SK-N-SH (cell line): ENCODE results near the gene PXYLP1. TPM values are rescaled to one million over a fixed set of nuclear protein-coding genes. Genes with fewer than 3 reads are reported as not detected.

Experiments used
- CTCF ChIA-PET: fragments of 300-600, 350-600 bp; formaldehyde crosslinking; extraction: SDS; loops from one replicate; lab custom pipeline; 2021; lab: Yijun Ruan, JAX
- POLR2A ChIA-PET: fragments of 350-600 bp; sonication (Branson Sonifier 250); formaldehyde crosslinking; extraction: SDS; loops from one replicate; lab custom pipeline; 2020; ENCODE audit warnings: antibody characterized with exemption, inconsistent platforms; lab: Yijun Ruan, JAX
- DNase-seq: peaks from one replicate; pipeline ENCODE4 v3.0.0; 2012
- H2AFZ ChIP-seq: fragments of 200-600 bp; sonication (generic); 2 replicates; pipeline ENCODE4 v1.8.1; 2016; ENCODE audit warnings: antibody characterized with exemption, mild to moderate bottlenecking, low read depth
- H3F3A ChIP-seq: fragments of 200-600 bp; sonication (generic); replicated peaks from 2 replicates; pipeline ENCODE3; 2016; ENCODE audit warnings: antibody characterized with exemption, mild to moderate bottlenecking; ENCODE audit not compliant: insufficient read depth
- H3K27ac ChIP-seq, 2 experiments: fragments of 200-500 bp in 1 of 2; fragments of 200-600 bp in 1 of 2; sonication (Bioruptor generic) in 1 of 2; sonication (generic), shearing (Covaris generic) in 1 of 2; 2 replicates each; pipeline versions ENCODE4 v1.5.1 to v1.6.1; 2014 to 2016; ENCODE audit warnings: low read depth in 2 of 2, inconsistent platforms in 1 of 2, low read length in 1 of 2, mild to moderate bottlenecking in 1 of 2, mixed read lengths in 1 of 2
- H3K27me3 ChIP-seq: fragments of 200-600 bp; sonication (generic), shearing (Covaris generic); 2 replicates; pipeline ENCODE4 v1.6.1; 2016; ENCODE audit warnings: mixed run types; ENCODE audit not compliant: insufficient read depth
- H3K36me3 ChIP-seq, 2 experiments: fragments of 200-500 bp in 1 of 2; fragments of 200-600 bp in 1 of 2; sonication (Bioruptor generic) in 1 of 2; sonication (generic) in 1 of 2; replicated peaks in 1 of 2; 2 replicates each; pipeline versions ENCODE3 to v1.5.1; 2014 to 2016; ENCODE audit warnings: low read length in 1 of 2, mild to moderate bottlenecking in 1 of 2; ENCODE audit not compliant: insufficient read depth in 2 of 2, control insufficient read depth in 1 of 2
- H3K4me1 ChIP-seq, 2 experiments: fragments of 200-500 bp in 1 of 2; fragments of 200-600 bp in 1 of 2; sonication (Bioruptor generic) in 1 of 2; sonication (generic), shearing (Covaris generic) in 1 of 2; 2 replicates each; pipeline versions ENCODE4 v1.5.1 to v1.6.1; 2014 to 2016; ENCODE audit warnings: low read depth in 1 of 2, low read length in 1 of 2, mixed run types in 1 of 2; ENCODE audit not compliant: insufficient read depth in 2 of 2, control insufficient read depth in 1 of 2
- H3K4me2 ChIP-seq: fragments of 200-600 bp; sonication (generic), shearing (Covaris generic); 2 replicates; pipeline ENCODE4 v1.6.1; 2017; ENCODE audit warnings: mixed run types
- H3K4me3 ChIP-seq, 2 experiments: fragments of 200-500 bp in 1 of 2; fragments of 200-600 bp in 1 of 2; sonication (Bioruptor generic) in 1 of 2; sonication (generic), shearing (Covaris generic) in 1 of 2; 2 replicates each; pipeline versions ENCODE4 v1.5.1 to v1.8.1; 2014 to 2016; ENCODE audit warnings: low read depth in 2 of 2, inconsistent platforms in 1 of 2, low read length in 1 of 2, mild to moderate bottlenecking in 1 of 2, mixed read lengths in 1 of 2, moderate library complexity in 1 of 2
- H3K79me2 ChIP-seq: fragments of 200-600 bp; sonication (generic); 2 replicates; pipeline ENCODE4 v1.8.1; 2017; ENCODE audit warnings: mild to moderate bottlenecking; ENCODE audit not compliant: insufficient read depth
- H3K9ac ChIP-seq: fragments of 200-600 bp; sonication (generic); 2 replicates; pipeline ENCODE4 v1.6.1; 2017; ENCODE audit warnings: mixed run types
- H3K9me2 ChIP-seq: fragments of 200-600 bp; sonication (generic); 2 replicates; pipeline ENCODE4 v1.6.1; 2017; ENCODE audit warnings: mixed run types
- H3K9me3 ChIP-seq: fragments of 200-600 bp; sonication (generic); 2 replicates; pipeline ENCODE4 v1.6.1; 2017; ENCODE audit warnings: mixed run types, mild to moderate bottlenecking, moderate library complexity
- H4K20me1 ChIP-seq: fragments of 200-600 bp; sonication (generic); 2 replicates; pipeline ENCODE4 v1.6.1; 2017; ENCODE audit warnings: mild to moderate bottlenecking, mixed run types; ENCODE audit not compliant: insufficient read depth
- EZH2phosphoT487 ChIP-seq: fragments of 200-600 bp; sonication (generic); IDR thresholded peaks from 2 replicates; pipeline ENCODE4 v1.6.1; 2017; ENCODE audit warnings: low read depth, mixed run types, mild to moderate bottlenecking, antibody characterized with exemption, moderate library complexity, borderline replicate concordance
- FOSL2 ChIP-seq: IDR thresholded peaks from 2 replicates; pipeline ENCODE4 v1.4.0; 2012; ENCODE audit warnings: low read depth, mild to moderate bottlenecking, moderate library complexity, borderline replicate concordance
- FOXJ3 ChIP-seq: sonication (generic); formaldehyde crosslinking; IDR thresholded peaks from 2 replicates; pipeline ENCODE4 v1.5.1; 2020; ENCODE audit warnings: mild to moderate bottlenecking, missing genetic modification reagents
- FOXM1 ChIP-seq: IDR thresholded peaks from 2 replicates; pipeline ENCODE4 v1.4.0; 2012; ENCODE audit warnings: low read depth, mild to moderate bottlenecking
- GABPA ChIP-seq: IDR thresholded peaks from 2 replicates; pipeline ENCODE4 v1.4.0; 2012; ENCODE audit warnings: low read depth, mild to moderate bottlenecking
- MEF2A ChIP-seq: IDR thresholded peaks from 2 replicates; pipeline ENCODE4 v1.4.0; 2012; ENCODE audit warnings: low read depth, borderline replicate concordance
- MXI1 ChIP-seq: IDR thresholded peaks from 2 replicates; pipeline ENCODE4 v1.6.1; 2012; ENCODE audit warnings: mild to moderate bottlenecking, low read depth, low read length, improper control_type of control experiment
- NFIC ChIP-seq: IDR thresholded peaks from 2 replicates; pipeline ENCODE4 v1.4.0; 2012; ENCODE audit warnings: borderline replicate concordance
- NRF1 ChIP-seq: IDR thresholded peaks from 2 replicates; pipeline ENCODE4 v1.6.1; 2012; ENCODE audit warnings: low read depth, mild to moderate bottlenecking, low read length
- POLR2AphosphoS5 ChIP-seq: IDR thresholded peaks from 2 replicates; pipeline ENCODE4 v1.6.1; 2012; ENCODE audit warnings: low read depth, low read length
- RXRA ChIP-seq: IDR thresholded peaks from 2 replicates; pipeline ENCODE4 v1.4.0; 2012; ENCODE audit warnings: low read depth, mild to moderate bottlenecking, borderline replicate concordance
- SIN3A ChIP-seq: IDR thresholded peaks from 2 replicates; pipeline ENCODE4 v1.6.1; 2012; ENCODE audit warnings: low read depth, mild to moderate bottlenecking, low read length, moderate library complexity, borderline replicate concordance
- SMC3 ChIP-seq: IDR thresholded peaks from 2 replicates; pipeline ENCODE4 v1.6.1; 2012; ENCODE audit warnings: low read depth, low read length, improper control_type of control experiment
- TCF12 ChIP-seq: IDR thresholded peaks from 2 replicates; pipeline ENCODE4 v1.4.0; 2012
- TEAD4 ChIP-seq: IDR thresholded peaks from 2 replicates; pipeline ENCODE4 v1.4.0; 2012; ENCODE audit warnings: mild to moderate bottlenecking, borderline replicate concordance; ENCODE audit not compliant: insufficient read depth
- WGBS: methylation state at CpG from one replicate; pipeline ENCODE4 v1.1.6; 2017; ENCODE audit warnings: low lambda C conversion rate; 5-methylcytosine and 5-hydroxymethylcytosine counted together
- polyA plus RNA-seq, 3 experiments: library from polyadenylated mRNA; depleted of rRNA; stranded (reverse); fragments of >200 nt; gene quantifications; 2 replicates each; pipeline ENCODE4 v1.2.3, GENCODE V29; 2012
- TF ChIP-seq, protein P1 (sequence below): fragments of 150-350 bp; IDR thresholded peaks from 2 replicates; pipeline ENCODE4 v1.6.1; 2016; ENCODE audit warnings: mild to moderate bottlenecking, low read depth, low read length
- TF ChIP-seq, protein P2 (sequence below): IDR thresholded peaks from 2 replicates; pipeline ENCODE4; 2012
- TF ChIP-seq, protein P3 (sequence below): IDR thresholded peaks from 2 replicates; pipeline ENCODE4 v1.4.0; 2012; ENCODE audit warnings: low read depth, borderline replicate concordance
- TF ChIP-seq, protein P4 (sequence below): IDR thresholded peaks from 2 replicates; pipeline ENCODE4 v1.4.0; 2012; ENCODE audit warnings: low read depth

The PXYLP1 gene
- polyA plus RNA-seq, 1 of the 3 experiments (the other 2 are of a cell fraction): 8.6 TPM

DNA sequence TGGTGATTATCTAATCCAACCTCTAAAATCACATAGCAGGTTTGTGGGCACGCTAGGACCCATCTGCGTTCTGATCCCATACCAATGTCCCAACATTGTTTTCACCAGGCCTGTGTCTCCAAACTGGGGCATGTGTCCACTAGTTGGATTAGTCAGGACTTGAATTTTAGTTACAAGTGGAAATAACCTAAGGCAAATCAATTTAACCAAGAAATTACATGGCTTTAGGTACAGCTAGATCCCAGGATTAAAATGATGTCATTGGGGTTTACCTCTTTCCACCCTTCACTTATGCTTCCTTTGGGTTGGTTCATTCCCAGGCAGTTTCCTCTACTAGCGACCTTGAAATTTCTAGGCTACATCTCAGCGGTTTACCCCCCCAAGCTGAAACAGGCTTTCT, 47.2 kb upstream of the PXYLP1 start:
- 54% methylated on average over 3 of the region's 4 CpGs for WGBS
- no peaks in the 10 kb centered on the region for H3K27me3 ChIP-seq
- H4K20me1 ChIP-seq: no peaks in the 10 kb centered on the region
- H3K79me2 ChIP-seq: no peaks in the 10 kb centered on the region
- no peak overlapping the region for H3K27ac ChIP-seq
- DNase-seq: no peak
- no peaks in the 10 kb centered on the region for H3K36me3 ChIP-seq
- H3K9me3 ChIP-seq: no peaks in the 10 kb centered on the region
- H3K4me3 ChIP-seq: no peak overlapping the region
- H2AFZ ChIP-seq: no peak overlapping the region
- H3K9me2 ChIP-seq: no peaks in the 10 kb centered on the region
- no peaks in the 10 kb centered on the region for H3F3A ChIP-seq
- TF ChIP-seq, protein P1, sequence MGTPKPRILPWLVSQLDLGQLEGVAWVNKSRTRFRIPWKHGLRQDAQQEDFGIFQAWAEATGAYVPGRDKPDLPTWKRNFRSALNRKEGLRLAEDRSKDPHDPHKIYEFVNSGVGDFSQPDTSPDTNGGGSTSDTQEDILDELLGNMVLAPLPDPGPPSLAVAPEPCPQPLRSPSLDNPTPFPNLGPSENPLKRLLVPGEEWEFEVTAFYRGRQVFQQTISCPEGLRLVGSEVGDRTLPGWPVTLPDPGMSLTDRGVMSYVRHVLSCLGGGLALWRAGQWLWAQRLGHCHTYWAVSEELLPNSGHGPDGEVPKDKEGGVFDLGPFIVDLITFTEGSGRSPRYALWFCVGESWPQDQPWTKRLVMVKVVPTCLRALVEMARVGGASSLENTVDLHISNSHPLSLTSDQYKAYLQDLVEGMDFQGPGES: no peak
- TF ChIP-seq TCF12: no peak
- no peak for TF ChIP-seq POLR2AphosphoS5
- TF ChIP-seq MEF2A: no peak
- TF ChIP-seq, protein P2, sequence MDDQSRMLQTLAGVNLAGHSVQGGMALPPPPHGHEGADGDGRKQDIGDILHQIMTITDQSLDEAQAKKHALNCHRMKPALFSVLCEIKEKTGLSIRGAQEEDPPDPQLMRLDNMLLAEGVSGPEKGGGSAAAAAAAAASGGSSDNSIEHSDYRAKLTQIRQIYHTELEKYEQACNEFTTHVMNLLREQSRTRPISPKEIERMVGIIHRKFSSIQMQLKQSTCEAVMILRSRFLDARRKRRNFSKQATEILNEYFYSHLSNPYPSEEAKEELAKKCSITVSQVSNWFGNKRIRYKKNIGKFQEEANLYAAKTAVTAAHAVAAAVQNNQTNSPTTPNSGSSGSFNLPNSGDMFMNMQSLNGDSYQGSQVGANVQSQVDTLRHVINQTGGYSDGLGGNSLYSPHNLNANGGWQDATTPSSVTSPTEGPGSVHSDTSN: no peak
- no peak for TF ChIP-seq RXRA
- TF ChIP-seq SIN3A: no peak
- TF ChIP-seq GABPA: no peak
- TF ChIP-seq FOSL2: no peak
- no peak for TF ChIP-seq FOXJ3 (CRISPR knock-in tag)
- no peak for TF ChIP-seq NRF1
- TF ChIP-seq TEAD4: no peak
- TF ChIP-seq EZH2phosphoT487: no peak
- TF ChIP-seq, protein P3, sequence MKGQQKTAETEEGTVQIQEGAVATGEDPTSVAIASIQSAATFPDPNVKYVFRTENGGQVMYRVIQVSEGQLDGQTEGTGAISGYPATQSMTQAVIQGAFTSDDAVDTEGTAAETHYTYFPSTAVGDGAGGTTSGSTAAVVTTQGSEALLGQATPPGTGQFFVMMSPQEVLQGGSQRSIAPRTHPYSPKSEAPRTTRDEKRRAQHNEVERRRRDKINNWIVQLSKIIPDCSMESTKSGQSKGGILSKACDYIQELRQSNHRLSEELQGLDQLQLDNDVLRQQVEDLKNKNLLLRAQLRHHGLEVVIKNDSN: no peak
- TF ChIP-seq NFIC: no peak
- TF ChIP-seq MXI1: no peak
- TF ChIP-seq, protein P4, sequence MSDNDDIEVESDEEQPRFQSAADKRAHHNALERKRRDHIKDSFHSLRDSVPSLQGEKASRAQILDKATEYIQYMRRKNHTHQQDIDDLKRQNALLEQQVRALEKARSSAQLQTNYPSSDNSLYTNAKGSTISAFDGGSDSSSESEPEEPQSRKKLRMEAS: no peak
- TF ChIP-seq SMC3: no peak
- TF ChIP-seq FOXM1: no peak
- H3K4me2 ChIP-seq: no peak overlapping the region
- H3K4me1 ChIP-seq: no peaks in the 10 kb centered on the region
- POLR2A ChIA-PET: no interaction called here
- H3K9ac ChIP-seq: no peak overlapping the region
- CTCF ChIA-PET: interaction anchor here (0.6 to 4.1 kb wide), 9 partner anchors 17 to 261 kb away, joined by 3 to 30 read pairs (median 4); partner anchors contain the start of gene PXYLP1
